OCI-LY1 (cell line): ENCODE data around the gene G2E3.

ENCODE experiments used
- CTCF ChIP-seq: fragments of 200-600 bp; sonication (generic), shearing (Covaris generic); IDR thresholded peaks from 2 replicates; pipeline ENCODE4 v1.5.1; 2017; ENCODE audit warnings: mild to moderate bottlenecking, antibody characterized with exemption, low read length, moderate library complexity, mixed read lengths
- EZH2 ChIP-seq: fragments of 200-600 bp; sonication (generic), shearing (Covaris generic); IDR thresholded peaks from 2 replicates; pipeline ENCODE4 v1.8.0; 2017; ENCODE audit warnings: borderline replicate concordance, mixed run types, mild to moderate bottlenecking, antibody characterized with exemption, low read length, moderate library complexity, mixed read lengths

GRCh38 chr14:30624132-30624423 lies 65.1 kb downstream of the G2E3 start:
- TF ChIP-seq CTCF, result no peak
- TF ChIP-seq EZH2, result no peak
